Activated CD8-positive, alpha-beta memory T cell treated with anti-CD3 and anti-CD28 coated beads, Interleukin-2, amount 10 ng/mL, durations not matched to agents 7 days and 5 days (primary cell): ENCODE results near the gene ABCB9. TPM values are rescaled to one million over a fixed set of nuclear protein-coding genes. Genes with fewer than 3 reads are reported as not detected.

Experiments used
- ATAC-seq: fragments of 150-1000 bp; cut with Tn5 transposase; one replicate; pipeline ENCODE4 v1.10.0; 2021; ENCODE audit warnings: moderate library complexity
- CTCF ChIA-PET: fragments of 350-600 bp; sonication (Branson Sonifier 250); formaldehyde crosslinking; loops from one replicate; lab custom pipeline; 2021; ENCODE audit warnings: antibody characterized with exemption; lab: Charles Lee
- DNase-seq: peaks from one replicate; pipeline ENCODE4 v3.0.0-alpha.2; 2020
- H3K27ac Mint-ChIP-seq: one replicate; pipeline ENCODE4 v1.8.0; 2021; ENCODE audit warnings: mild to moderate bottlenecking, mixed read lengths
- H3K27me3 Mint-ChIP-seq: one replicate; pipeline ENCODE4 v1.8.0; 2021; ENCODE audit warnings: mixed read lengths
- H3K36me3 Mint-ChIP-seq: one replicate; pipeline ENCODE4 v1.8.0; 2021; ENCODE audit warnings: mild to moderate bottlenecking, mixed read lengths
- H3K4me1 Mint-ChIP-seq: one replicate; pipeline ENCODE4 v1.8.0; 2021; ENCODE audit warnings: mixed read lengths
- H3K4me3 Mint-ChIP-seq: one replicate; pipeline ENCODE4 v1.8.0; 2021; ENCODE audit warnings: mild to moderate bottlenecking, moderate library complexity, mixed read lengths
- H3K9me3 Mint-ChIP-seq: one replicate; pipeline ENCODE4 v1.8.0; 2022; ENCODE audit warnings: low read depth, mixed read lengths
- total RNA-seq, 2 experiments: library from RNA; stranded (reverse); gene quantifications; one replicate each; pipeline ENCODE4 v1.2.3, GENCODE V29; 2021

Gene ABCB9
- total RNA-seq, 2 experiments from 2014 or later, result 3.6 to 4.4 TPM

- H3K27me3 Mint-ChIP-seq, result no peaks in the 10 kb centered on the region
- no peaks in the 10 kb centered on the region for H3K36me3 Mint-ChIP-seq
- H3K9me3 Mint-ChIP-seq, result no peaks in the 10 kb centered on the region
- CTCF ChIA-PET, result no interaction called here
- DNase-seq (no peak), ATAC-seq (no peak)
- no peak overlapping the region for H3K27ac Mint-ChIP-seq
- H3K4me1 Mint-ChIP-seq, result peaks cover 6% of the 10 kb centered on the region
- no peak overlapping the region for H3K4me3 Mint-ChIP-seq
Observed at GRCh38 chr12:122990561-122990960, 24.3 kb upstream of the ABCB9 start.

GRCh38 chr12:122989874-122990419 lies 23.7 kb upstream of the ABCB9 start:
- ATAC-seq (no peak), DNase-seq (no peak)
- Mint-ChIP-seq H3K27me3 (no peaks in the 10 kb centered on the region), H3K27ac (no peak overlapping the region), H3K4me1 (peaks cover 8% of the 10 kb centered on the region), H3K36me3 (no peaks in the 10 kb centered on the region), H3K9me3 (no peaks in the 10 kb centered on the region), H3K4me3 (no peak overlapping the region)
- CTCF ChIA-PET, result no interaction called here

GRCh38 chr12:122989225-122989839 lies 23.1 kb upstream of the ABCB9 start:
- ATAC-seq (no peak), DNase-seq (no peak)
- no peaks in the 10 kb centered on the region for H3K27me3 Mint-ChIP-seq
- peaks cover 12% of the 10 kb centered on the region for H3K4me1 Mint-ChIP-seq
- no peaks in the 10 kb centered on the region for H3K9me3 Mint-ChIP-seq
- no peak overlapping the region for H3K27ac Mint-ChIP-seq
- H3K36me3 Mint-ChIP-seq, result no peaks in the 10 kb centered on the region
- H3K4me3 Mint-ChIP-seq, result no peak overlapping the region
- CTCF ChIA-PET, result interaction anchor here (0.9 kb wide), 1 partner anchor 86 kb away, joined by 4 read pairs; no protein-coding TSS in a partner anchor

GRCh38 chr12:122988612-122989212 lies 22.4 kb upstream of the ABCB9 start:
- H3K27me3 Mint-ChIP-seq, result no peaks in the 10 kb centered on the region
- H3K27ac Mint-ChIP-seq, result no peak overlapping the region
- DNase-seq, result no peak
- CTCF ChIA-PET, result interaction anchor here (0.9 to 1.0 kb wide), 2 partner anchors 30 to 86 kb away, joined by 3 to 4 read pairs; no protein-coding TSS in a partner anchor
- no peaks in the 10 kb centered on the region for H3K36me3 Mint-ChIP-seq
- no peak for ATAC-seq
- H3K4me3 Mint-ChIP-seq, result no peak overlapping the region
- H3K4me1 Mint-ChIP-seq, result peaks cover 18% of the 10 kb centered on the region
- no peaks in the 10 kb centered on the region for H3K9me3 Mint-ChIP-seq

- no peak overlapping the region for H3K27ac Mint-ChIP-seq
- H3K9me3 Mint-ChIP-seq, result no peaks in the 10 kb centered on the region
- DNase-seq (no peak), ATAC-seq (no peak)
- H3K4me3 Mint-ChIP-seq, result no peak overlapping the region
- peaks cover 19% of the 10 kb centered on the region for H3K4me1 Mint-ChIP-seq
- no peaks in the 10 kb centered on the region for H3K27me3 Mint-ChIP-seq
- no peaks in the 10 kb centered on the region for H3K36me3 Mint-ChIP-seq
- CTCF ChIA-PET, result interaction anchor here (1.0 kb wide), 1 partner anchor 29 kb away, joined by 3 read pairs; no protein-coding TSS in a partner anchor
Observed at GRCh38 chr12:122988036-122988435, 21.8 kb upstream of the ABCB9 start.

- peaks cover 26% of the 10 kb centered on the region for H3K4me1 Mint-ChIP-seq
- H3K27ac Mint-ChIP-seq, result no peak overlapping the region
- H3K36me3 Mint-ChIP-seq, result no peaks in the 10 kb centered on the region
- no peak for DNase-seq
- CTCF ChIA-PET, result interaction anchor here (1.0 kb wide), 1 partner anchor 29 kb away, joined by 3 read pairs; no protein-coding TSS in a partner anchor
- no peak for ATAC-seq
- no peaks in the 10 kb centered on the region for H3K9me3 Mint-ChIP-seq
- H3K4me3 Mint-ChIP-seq, result no peak overlapping the region
- H3K27me3 Mint-ChIP-seq, result no peaks in the 10 kb centered on the region
Observed at GRCh38 chr12:122987086-122987951, 21.1 kb upstream of the ABCB9 start.

- Mint-ChIP-seq H3K27ac (no peak overlapping the region), H3K9me3 (no peaks in the 10 kb centered on the region), H3K4me1 (peaks cover 34% of the 10 kb centered on the region), H3K36me3 (peaks cover 6% of the 10 kb centered on the region), H3K27me3 (no peaks in the 10 kb centered on the region), H3K4me3 (no peak overlapping the region)
- CTCF ChIA-PET, result no interaction called here
- DNase-seq (no peak), ATAC-seq (no peak)
Observed at GRCh38 chr12:122986258-122986871, 20.1 kb upstream of the ABCB9 start.

GRCh38 chr12:122985338-122986257 lies 19.3 kb upstream of the ABCB9 start:
- Mint-ChIP-seq H3K36me3 (peaks cover 6% of the 10 kb centered on the region), H3K27me3 (no peaks in the 10 kb centered on the region), H3K4me1 (peaks cover 34% of the 10 kb centered on the region), H3K4me3 (no peak overlapping the region), H3K27ac (peak overlapping the region; percentile 24), H3K9me3 (no peaks in the 10 kb centered on the region)
- ATAC-seq, result no peak
- no peak for DNase-seq
- CTCF ChIA-PET, result no interaction called here

GRCh38 chr12:122984612-122985337 lies 18.5 kb upstream of the ABCB9 start:
- no peak for ATAC-seq
- no peak overlapping the region for H3K4me3 Mint-ChIP-seq
- CTCF ChIA-PET, result no interaction called here

GRCh38 chr12:122983789-122984515 lies 17.7 kb upstream of the ABCB9 start:
- peak overlapping the region; percentile 28 for H3K27ac Mint-ChIP-seq
- no peaks in the 10 kb centered on the region for H3K9me3 Mint-ChIP-seq
- H3K4me1 Mint-ChIP-seq, result peaks cover 45% of the 10 kb centered on the region
- peaks cover 6% of the 10 kb centered on the region for H3K36me3 Mint-ChIP-seq
- H3K27me3 Mint-ChIP-seq, result no peaks in the 10 kb centered on the region
- no peak overlapping the region for H3K4me3 Mint-ChIP-seq
- CTCF ChIA-PET, result no interaction called here
- ATAC-seq (no peak), DNase-seq (no peak)

More at GRCh38 chr12:122984612-122985337, 18.5 kb upstream of the ABCB9 start:
- DNase-seq, result no peak
- Mint-ChIP-seq H3K9me3 (no peaks in the 10 kb centered on the region), H3K27ac (peak overlapping the region; percentile 17), H3K27me3 (no peaks in the 10 kb centered on the region), H3K36me3 (peaks cover 6% of the 10 kb centered on the region), H3K4me1 (peaks cover 38% of the 10 kb centered on the region)
